H1 (cell line): ENCODE measurements around the gene RYK.

Source experiments
- BACH1 ChIP-seq: IDR thresholded peaks from 2 replicates; pipeline ENCODE4 v1.6.1; 2012; ENCODE audit warnings: low read length, improper control_type of control experiment
- SIN3A ChIP-seq, 2 experiments: IDR thresholded peaks in 1 of 2; conservative IDR thresholded peaks in 1 of 2; 2 replicates each; pipeline ENCODE4 v1.6.1; 2011 to 2012; ENCODE audit warnings: low read length in 2 of 2, improper control_type of control experiment in 1 of 2, low read depth in 1 of 2, mild to moderate bottlenecking in 1 of 2
- SRF ChIP-seq: IDR thresholded peaks from 2 replicates; pipeline ENCODE4 v1.6.1; 2011; ENCODE audit warnings: mild to moderate bottlenecking, low read depth, low read length, moderate library complexity

DNA sequence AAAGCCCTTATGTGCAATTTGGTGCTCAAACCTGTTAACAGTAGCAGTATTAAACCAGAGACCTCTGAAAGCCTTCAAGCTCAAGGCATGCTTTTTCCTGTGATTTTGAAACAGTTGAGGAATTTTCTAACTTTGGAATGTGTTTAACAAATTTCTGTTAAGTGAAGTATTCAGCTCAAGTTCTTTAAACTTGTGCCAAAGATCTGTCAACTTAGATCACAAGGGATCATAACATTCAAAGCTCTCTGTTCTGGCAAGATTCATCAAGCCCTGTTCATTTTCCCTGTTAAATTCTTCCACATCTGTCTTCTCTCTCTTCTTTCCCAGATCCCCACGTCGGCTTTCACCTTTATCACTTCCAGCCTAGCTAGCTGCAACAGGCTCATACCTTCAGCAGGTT, 28.8 kb upstream of the RYK start:
- TF ChIP-seq SIN3A (conservative IDR thresholded peaks at IDR 0.05 in 1 of 2, IDR thresholded peaks at IDR 0.05 in 1 of 2; ENCODE audit: low read depth in 1 of 2, low read length in 2 of 2) (no peak), SRF (no peak), BACH1 (no peak)
